ENCODE data around the gene ENOX2.

DNA sequence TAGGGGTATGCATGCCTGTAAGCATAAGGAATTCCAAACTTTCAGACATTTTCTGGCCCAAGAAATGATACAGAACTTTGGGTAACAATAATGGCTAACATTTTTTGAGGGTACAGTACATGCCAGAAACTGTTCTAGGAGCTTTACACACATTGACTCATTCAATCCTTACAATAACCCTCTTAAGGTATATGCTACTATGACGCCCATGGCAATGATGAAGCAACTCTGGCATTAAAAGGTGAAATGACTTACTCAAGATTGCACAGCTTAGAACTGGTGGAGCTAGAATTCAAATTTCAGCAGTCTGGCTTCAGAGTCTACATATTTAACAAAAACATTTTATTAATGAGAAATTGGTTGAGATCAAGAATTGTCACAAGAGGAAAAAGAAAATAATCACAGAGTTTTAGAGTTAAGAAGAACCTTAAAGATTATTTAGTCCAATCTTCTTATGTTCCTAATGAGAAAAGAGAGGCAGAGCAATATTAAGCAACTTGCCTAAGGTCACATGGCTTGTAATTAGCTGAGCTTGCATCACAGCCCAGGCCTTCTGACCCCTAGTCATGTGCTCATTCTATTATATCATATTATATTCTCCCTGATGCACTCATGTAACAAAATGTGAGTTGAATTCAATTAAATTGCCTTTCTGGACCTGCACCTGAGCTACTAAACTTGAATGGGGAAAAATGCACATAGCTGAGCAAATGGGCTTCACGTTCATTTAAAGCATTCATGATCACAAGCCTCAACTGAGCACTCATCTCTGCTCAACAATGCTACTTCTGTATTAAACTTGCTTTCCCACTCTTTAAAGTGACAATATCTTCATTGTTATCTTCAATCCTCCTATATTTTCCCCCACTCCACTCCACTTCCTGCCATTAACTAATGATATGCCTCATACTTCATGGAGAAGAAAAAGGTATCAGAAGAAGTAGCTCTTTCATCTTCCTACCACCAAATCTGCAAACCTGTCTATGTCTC is 73.2 kb downstream of the ENOX2 start:
- TF ChIP-seq ZBTB7B (CRISPR knock-in tag; IDR thresholded peaks at IDR 0.05) = no peak
- TF ChIP-seq, protein P1, sequence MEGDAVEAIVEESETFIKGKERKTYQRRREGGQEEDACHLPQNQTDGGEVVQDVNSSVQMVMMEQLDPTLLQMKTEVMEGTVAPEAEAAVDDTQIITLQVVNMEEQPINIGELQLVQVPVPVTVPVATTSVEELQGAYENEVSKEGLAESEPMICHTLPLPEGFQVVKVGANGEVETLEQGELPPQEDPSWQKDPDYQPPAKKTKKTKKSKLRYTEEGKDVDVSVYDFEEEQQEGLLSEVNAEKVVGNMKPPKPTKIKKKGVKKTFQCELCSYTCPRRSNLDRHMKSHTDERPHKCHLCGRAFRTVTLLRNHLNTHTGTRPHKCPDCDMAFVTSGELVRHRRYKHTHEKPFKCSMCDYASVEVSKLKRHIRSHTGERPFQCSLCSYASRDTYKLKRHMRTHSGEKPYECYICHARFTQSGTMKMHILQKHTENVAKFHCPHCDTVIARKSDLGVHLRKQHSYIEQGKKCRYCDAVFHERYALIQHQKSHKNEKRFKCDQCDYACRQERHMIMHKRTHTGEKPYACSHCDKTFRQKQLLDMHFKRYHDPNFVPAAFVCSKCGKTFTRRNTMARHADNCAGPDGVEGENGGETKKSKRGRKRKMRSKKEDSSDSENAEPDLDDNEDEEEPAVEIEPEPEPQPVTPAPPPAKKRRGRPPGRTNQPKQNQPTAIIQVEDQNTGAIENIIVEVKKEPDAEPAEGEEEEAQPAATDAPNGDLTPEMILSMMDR (CRISPR knock-in tag; IDR thresholded peaks at IDR 0.05) = no peak
- TF ChIP-seq MIER3 (CRISPR knock-in tag; IDR thresholded peaks at IDR 0.05; ENCODE audit: borderline replicate concordance) = no peak

Data from HepG2 (cell line).